Caki2 (cell line): ENCODE measurements around the gene SLC29A4. TPM values are rescaled to one million over a fixed set of nuclear protein-coding genes. Genes with fewer than 3 reads are reported as not detected.
"Not testable (repeated sequence)": the region's sequence is repeated elsewhere in the genome, so short reads cannot be mapped to it uniquely, and the experiment has no call there.

Experiments used
- DNase-seq: peaks from one replicate; pipeline ENCODE4 v3.0.0-alpha.2; 2015; ENCODE audit warnings: low read depth
- in situ Hi-C: cut with HindIII; loops from 2 replicates; pipeline ENCODE4 v1.10.0; 2016; ENCODE audit warnings: low sequenced_read_pairs, low pct_unique_long_range_greater_than_20kb, mixed read lengths
- total RNA-seq: library from RNA; depleted of rRNA; stranded (reverse); fragments of >200 nt; shearing (Covaris generic); gene quantifications from 2 replicates; pipeline ENCODE4 v1.2.3, GENCODE V29; 2014; ENCODE audit warnings: low replicate concordance

Gene SLC29A4
- total RNA-seq, 1 experiment from 2014 or later = 23.8 TPM

GRCh38 chr7:5289355-5289754 lies 6.6 kb downstream of the SLC29A4 start:
- no peak for DNase-seq
- in situ Hi-C loops = no loop called here

GRCh38 chr7:5291301-5291700 lies 8.6 kb downstream of the SLC29A4 start:
- no peak for DNase-seq
- in situ Hi-C loops = no loop called here

GRCh38 chr7:5291711-5292335 lies 9.1 kb downstream of the SLC29A4 start:
- DNase-seq, in situ Hi-C loops: not testable (repeated sequence)

- DNase-seq = no peak
These were observed 11.6 kb downstream of the SLC29A4 start for GRCh38 chr7:5294169-5294987.

GRCh38 chr7:5295039-5296014 lies 12.6 kb downstream of the SLC29A4 start:
- in situ Hi-C loops = no loop called here
- no peak for DNase-seq

More at GRCh38 chr7:5294169-5294987, 11.6 kb downstream of the SLC29A4 start:
- in situ Hi-C loops = no loop called here

GRCh38 chr7:5296015-5296610 lies 13.4 kb downstream of the SLC29A4 start:
- in situ Hi-C loops = no loop called here
- DNase-seq = no peak

- DNase-seq = no peak
- in situ Hi-C loops = no loop called here
These were observed 14.0 kb downstream of the SLC29A4 start for GRCh38 chr7:5296611-5297226.

GRCh38 chr7:5300366-5300765 lies 17.6 kb downstream of the SLC29A4 start:
- in situ Hi-C loops = no loop called here
- no peak for DNase-seq

- in situ Hi-C loops = no loop called here
- DNase-seq = no peak
These were observed 19.8 kb downstream of the SLC29A4 start for GRCh38 chr7:5302577-5302976.

- in situ Hi-C loops = no loop called here
- DNase-seq = no peak
These were observed 20.3 kb downstream of the SLC29A4 start for GRCh38 chr7:5303061-5303460.

GRCh38 chr7:5303591-5304505 lies 21.1 kb downstream of the SLC29A4 start:
- no peak for DNase-seq
- in situ Hi-C loops = no loop called here

GRCh38 chr7:5305050-5305449 lies 22.3 kb downstream of the SLC29A4 start:
- DNase-seq, in situ Hi-C loops: not testable (repeated sequence)

GRCh38 chr7:5307221-5308142 lies 24.7 kb downstream of the SLC29A4 start:
- DNase-seq, in situ Hi-C loops: not testable (repeated sequence)

GRCh38 chr7:5309146-5309545 lies 26.4 kb downstream of the SLC29A4 start:
- DNase-seq = no peak
- in situ Hi-C loops = no loop called here

GRCh38 chr7:5310822-5311405 lies 28.2 kb downstream of the SLC29A4 start:
- in situ Hi-C loops = no loop called here
- DNase-seq = no peak
